Panc1 (cell line): ENCODE results near the gene CMTM4. TPM values are rescaled to one million over a fixed set of nuclear protein-coding genes. Genes with fewer than 3 reads are reported as not detected.

ENCODE experiments used
- ATAC-seq: fragments of 200-7000 bp; cut with Tn5 transposase; 2 replicates; pipeline ENCODE4 v1.9.1; 2020; ENCODE audit warnings: mild to moderate bottlenecking, moderate library complexity
- BruUV-seq: library from RNA; stranded (reverse); fragments of 400-500 nt; replicated peaks from 2 replicates; lab custom pipeline; 2021; lab: Mats Ljungman, UMichigan
- CTCF ChIA-PET: fragments of 300-600 bp; sonication (Branson Sonifier 250); formaldehyde crosslinking; loops from one replicate; lab custom pipeline; 2022; ENCODE audit warnings: antibody characterized with exemption; lab: Charles Lee
- POLR2A ChIA-PET: fragments of 300-600 bp; sonication (Branson Sonifier 250); formaldehyde crosslinking; loops from one replicate; lab custom pipeline; 2022; ENCODE audit warnings: antibody characterized with exemption; lab: Charles Lee
- DNase-seq: peaks from one replicate; pipeline ENCODE4 v3.0.0-alpha.2; 2010; ENCODE audit warnings: low read depth, low spot score
- H3K27ac ChIP-seq: 2 replicates; pipeline ENCODE4 v1.5.1; 2011; ENCODE audit warnings: mild to moderate bottlenecking, low read length, inconsistent platforms
- H3K27me3 ChIP-seq: fragments of 200-500 bp; sonication (Bioruptor generic); 2 replicates; pipeline ENCODE4 v1.6.0; 2014; ENCODE audit warnings: low read length, inconsistent platforms; ENCODE audit not compliant: control insufficient read depth, insufficient read depth
- H3K36me3 ChIP-seq: fragments of 200-500 bp; sonication (Bioruptor generic); 2 replicates; pipeline ENCODE4 v1.5.1; 2014; ENCODE audit warnings: inconsistent platforms, mild to moderate bottlenecking, low read length, moderate library complexity; ENCODE audit not compliant: control insufficient read depth, insufficient read depth
- H3K4me1 ChIP-seq: 2 replicates; pipeline ENCODE4 v1.5.1; 2011; ENCODE audit warnings: inconsistent platforms, mild to moderate bottlenecking, low read length, moderate library complexity; ENCODE audit not compliant: control insufficient read depth, insufficient read depth
- H3K4me3 ChIP-seq, 2 experiments: 2 replicates each; pipeline ENCODE4 v1.5.1; 2011 to 2012; ENCODE audit warnings: low read depth in 2 of 2, low read length in 2 of 2, mild to moderate bottlenecking in 2 of 2, inconsistent platforms in 1 of 2, moderate library complexity in 1 of 2
- H3K9me3 ChIP-seq: fragments of 200-500 bp; sonication (Bioruptor generic); 2 replicates; pipeline ENCODE4 v1.5.1; 2014; ENCODE audit warnings: low read depth, mild to moderate bottlenecking, inconsistent platforms, low read length, moderate library complexity; ENCODE audit not compliant: control insufficient read depth, insufficient read depth
- CTCF ChIP-seq: fragments of 450-650 bp; IDR thresholded peaks from 2 replicates; pipeline ENCODE4 v1.5.1; 2017; ENCODE audit warnings: mild to moderate bottlenecking
- POLR2AphosphoS5 ChIP-seq: IDR thresholded peaks from 2 replicates; pipeline ENCODE4 v1.6.1; 2012; ENCODE audit warnings: mild to moderate bottlenecking, low read depth, low read length, moderate library complexity
- REST ChIP-seq, 2 experiments: IDR thresholded peaks; 2 replicates each; pipeline ENCODE4 v1.6.1; 2011 to 2012; ENCODE audit warnings: low read depth in 2 of 2, control low read depth in 1 of 2, low read length in 1 of 2, mild to moderate bottlenecking in 1 of 2, moderate library complexity in 1 of 2; ENCODE audit not compliant: insufficient read depth in 1 of 2
- SIN3A ChIP-seq: IDR thresholded peaks from 2 replicates; pipeline ENCODE4 v1.6.1; 2012; ENCODE audit warnings: low read depth, mild to moderate bottlenecking, low read length, moderate library complexity, borderline replicate concordance; ENCODE audit not compliant: insufficient read depth
- TCF7L2 ChIP-seq: IDR thresholded peaks from 2 replicates; pipeline ENCODE4 v1.6.1; 2011; ENCODE audit warnings: mild to moderate bottlenecking, low read depth, low read length, inconsistent platforms
- in situ Hi-C: cut with HindIII; loops from 2 replicates; pipeline ENCODE4 v1.10.0; 2016; ENCODE audit warnings: low sequenced_read_pairs, low pct_unique_long_range_greater_than_20kb
- intact Hi-C: fragments of 100-400 bp; cut with micrococcal nuclease; formaldehyde crosslinking; loops from one replicate; pipeline ENCODE4 v1.10.0; 2022; ENCODE audit not compliant: unreplicated experiment
- total RNA-seq: library from RNA; stranded (reverse); gene quantifications from one replicate; pipeline ENCODE4 v1.2.1, GENCODE V29; 2021; ENCODE audit not compliant: unreplicated experiment

The CMTM4 gene
- total RNA-seq, 1 experiment from 2014 or later, result 51.9 TPM

GRCh38 chr16:66585481-66586239, 110.9 kb downstream of the CMTM4 start:
- ChIA-PET POLR2A (no interaction called here), CTCF (no interaction called here)
- no peak for TF ChIP-seq CTCF
- no peak for TF ChIP-seq TCF7L2
- no peak for TF ChIP-seq REST (IDR thresholded peaks at IDR 0.05; ENCODE audit: insufficient read depth in 1 of 2, low read depth in 2 of 2, low read length in 1 of 2)
- Histone ChIP-seq H3K4me1 (no peaks in the 10 kb centered on the region), H3K4me3 (no peak overlapping the region), H3K9me3 (no peaks in the 10 kb centered on the region), H3K36me3 (no peaks in the 10 kb centered on the region), H3K27me3 (no peaks in the 10 kb centered on the region), H3K27ac (no peak overlapping the region)
- in situ Hi-C loops (no loop called here), intact Hi-C loops (no loop called here)
- DNase-seq (no peak), ATAC-seq (no peak)
- no TSS peak for BruUV-seq

GRCh38 chr16:66581246-66581952, 115.1 kb downstream of the CMTM4 start:
- intact Hi-C loops (no loop called here), in situ Hi-C loops (no loop called here)
- no peak for TF ChIP-seq POLR2AphosphoS5
- TF ChIP-seq REST (IDR thresholded peaks at IDR 0.05; ENCODE audit: insufficient read depth in 1 of 2, low read depth in 2 of 2, low read length in 1 of 2), result no peak
- no peak for TF ChIP-seq TCF7L2
- TF ChIP-seq CTCF, result no peak
- no peak for TF ChIP-seq SIN3A
- Histone ChIP-seq H3K4me3 (no peak overlapping the region), H3K27ac (no peak overlapping the region), H3K4me1 (no peaks in the 10 kb centered on the region), H3K36me3 (no peaks in the 10 kb centered on the region), H3K27me3 (no peaks in the 10 kb centered on the region), H3K9me3 (no peaks in the 10 kb centered on the region)
- no peak for DNase-seq
- BruUV-seq, result no TSS peak
- POLR2A ChIA-PET, result no interaction called here
- CTCF ChIA-PET, result no interaction called here
- ATAC-seq, result no peak
